ENCODE measurements around the gene ATP1B1.

ATP1B1 gene

GRCh38 chr1:169133228-169133576, 26.7 kb downstream of the ATP1B1 start:
- H3K27ac ChIP-seq = no peak overlapping the region
- no peak for TF ChIP-seq CTCF (conservative IDR thresholded peaks at IDR 0.05; ENCODE audit: low read depth)
- no peak for DNase-seq (ENCODE audit: low spot score)
- POLR2A ChIA-PET (ENCODE audit: low non-redundant PET) = no interaction called here
- CTCF ChIA-PET = interaction anchor here (1.0 to 1.5 kb wide), 2 partner anchors 22 to 215 kb away, joined by 3 to 7 read pairs; no protein-coding TSS in a partner anchor

GRCh38 chr1:169133801-169134502, 27.5 kb downstream of the ATP1B1 start:
- no peak for DNase-seq (ENCODE audit: low spot score)
- TF ChIP-seq CTCF (conservative IDR thresholded peaks at IDR 0.05; ENCODE audit: low read depth) = no peak
- CTCF ChIA-PET = interaction anchor here (1.0 to 1.5 kb wide), 2 partner anchors 23 to 214 kb away, joined by 3 to 7 read pairs; no protein-coding TSS in a partner anchor
- POLR2A ChIA-PET (ENCODE audit: low non-redundant PET) = no interaction called here
- H3K27ac ChIP-seq = no peak overlapping the region

- no peak for TF ChIP-seq CTCF (conservative IDR thresholded peaks at IDR 0.05; ENCODE audit: low read depth)
- CTCF ChIA-PET = no interaction called here
- no peak overlapping the region for H3K27ac ChIP-seq
- no peak for DNase-seq (ENCODE audit: low spot score)
- POLR2A ChIA-PET (ENCODE audit: low non-redundant PET) = no interaction called here
Measured at GRCh38 chr1:169137357-169137756, 30.9 kb downstream of the ATP1B1 start.

- no peak for TF ChIP-seq CTCF (conservative IDR thresholded peaks at IDR 0.05; ENCODE audit: low read depth)
- ChIA-PET POLR2A (ENCODE audit: low non-redundant PET) (no interaction called here), CTCF (no interaction called here)
- H3K27ac ChIP-seq = no peak overlapping the region
- peak; percentile 46 for DNase-seq (ENCODE audit: low spot score)
Measured at GRCh38 chr1:169138866-169139670, 32.6 kb downstream of the ATP1B1 start.

- TF ChIP-seq CTCF (conservative IDR thresholded peaks at IDR 0.05; ENCODE audit: low read depth) = no peak
- CTCF ChIA-PET = no interaction called here
- POLR2A ChIA-PET (ENCODE audit: low non-redundant PET) = no interaction called here
- no peak for DNase-seq (ENCODE audit: low spot score)
- no peak overlapping the region for H3K27ac ChIP-seq
Measured at GRCh38 chr1:169141356-169141755, 34.9 kb downstream of the ATP1B1 start.

- CTCF ChIA-PET = no interaction called here
- POLR2A ChIA-PET (ENCODE audit: low non-redundant PET) = no interaction called here
- no peak for DNase-seq (ENCODE audit: low spot score)
- TF ChIP-seq CTCF (conservative IDR thresholded peaks at IDR 0.05; ENCODE audit: low read depth) = no peak
- H3K27ac ChIP-seq = no peak overlapping the region
Measured at GRCh38 chr1:169142129-169142528, 35.6 kb downstream of the ATP1B1 start.

Measured in RWPE1 (cell line).